CD14-positive monocyte (primary cell): ENCODE results near the gene GPRIN3. TPM values are rescaled to one million over a fixed set of nuclear protein-coding genes. Genes with fewer than 3 reads are reported as not detected.

Experiments used
- DNase-seq, 3 donors: peaks; one replicate each; pipeline ENCODE4 v3.0.0-alpha.2; 2011 to 2022
- H2AFZ ChIP-seq: 2 replicates; pipeline ENCODE4 v1.6.0; 2012; ENCODE audit warnings: mild to moderate bottlenecking, low read depth, low read length, inconsistent platforms; ENCODE audit not compliant: insufficient read depth, poor library complexity, severe bottlenecking
- H3K27ac ChIP-seq, 2 donors: 1 replicate in 1 of 2; 2 replicates in 1 of 2; pipeline ENCODE4 v1.5.1; 2012 to 2013; ENCODE audit warnings: low read length in 2 of 2, control low read depth in 1 of 2, inconsistent platforms in 1 of 2, low read depth in 1 of 2, mild to moderate bottlenecking in 1 of 2
- H3K27me3 ChIP-seq, 2 donors: one replicate each; pipeline versions ENCODE4 v1.6.0 to v1.6.1; 2011 to 2013; ENCODE audit warnings: low read length in 2 of 2; ENCODE audit not compliant: control insufficient read depth in 2 of 2, insufficient read depth in 2 of 2
- H3K36me3 ChIP-seq, 2 donors: replicated peaks in 1 of 2; 1 replicate in 1 of 2; 2 replicates in 1 of 2; pipeline versions ENCODE4 v1.5.1 to v1.6.1; 2012 to 2013; ENCODE audit warnings: low read length in 2 of 2, control low read depth in 1 of 2, inconsistent platforms in 1 of 2, mild to moderate bottlenecking in 1 of 2; ENCODE audit not compliant: insufficient read depth in 2 of 2, control insufficient read depth in 1 of 2
- H3K4me1 ChIP-seq, 2 donors: 1 replicate in 1 of 2; 2 replicates in 1 of 2; pipeline versions ENCODE4 v1.5.1 to v1.6.1; 2012 to 2013; ENCODE audit warnings: low read length in 2 of 2, control low read depth in 1 of 2, inconsistent platforms in 1 of 2, mild to moderate bottlenecking in 1 of 2, moderate library complexity in 1 of 2; ENCODE audit not compliant: insufficient read depth in 2 of 2, control insufficient read depth in 1 of 2
- H3K4me2 ChIP-seq: replicated peaks from 2 replicates; pipeline ENCODE3; 2012; ENCODE audit warnings: low read length, moderate library complexity, mild to moderate bottlenecking; ENCODE audit not compliant: poor library complexity, severe bottlenecking; ENCODE audit errors: extremely low read depth
- H3K4me3 ChIP-seq, 3 experiments: fragments of 200-600 bp in 1 of 3; sonication (generic) in 1 of 3; replicated peaks in 1 of 3; 1 replicate in 2 of 3; 2 replicates in 1 of 3; pipeline ENCODE4 v1.5.1; 2011 to 2013; ENCODE audit warnings: low read length in 3 of 3, mild to moderate bottlenecking in 3 of 3, control low read depth in 2 of 3, low read depth in 2 of 3, inconsistent platforms in 1 of 3, moderate library complexity in 1 of 3
- H3K79me2 ChIP-seq: 2 replicates; pipeline ENCODE4 v1.6.0; 2012; ENCODE audit warnings: mild to moderate bottlenecking, control low read depth, inconsistent platforms, low read length, moderate library complexity; ENCODE audit not compliant: insufficient read depth
- H3K9ac ChIP-seq: 2 replicates; pipeline ENCODE4 v1.6.0; 2017; ENCODE audit warnings: low read length, mild to moderate bottlenecking; ENCODE audit not compliant: insufficient read depth, poor library complexity, severe bottlenecking
- H3K9me3 ChIP-seq, 2 donors: replicated peaks in 1 of 2; 1 replicate in 1 of 2; 2 replicates in 1 of 2; pipeline versions ENCODE4 v1.5.1 to v1.6.1; 2012 to 2013; ENCODE audit warnings: low read length in 2 of 2, control low read depth in 1 of 2; ENCODE audit not compliant: control insufficient read depth in 1 of 2, insufficient read depth in 1 of 2
- H4K20me1 ChIP-seq: 2 replicates; pipeline ENCODE4 v1.6.0; 2012; ENCODE audit warnings: mild to moderate bottlenecking, low read length, control low read depth, moderate library complexity; ENCODE audit not compliant: insufficient read depth
- H3K27ac Mint-ChIP-seq, 7 donors: one replicate each; pipeline ENCODE4 v1.8.0; 2020; ENCODE audit warnings: mild to moderate bottlenecking in 7 of 7, mixed read lengths in 7 of 7, moderate library complexity in 6 of 7, inconsistent platforms in 2 of 7
- H3K27me3 Mint-ChIP-seq, 3 donors: one replicate each; pipeline ENCODE4 v1.8.0; 2021 to 2022; ENCODE audit warnings: low read depth in 3 of 3, mild to moderate bottlenecking in 3 of 3, mixed read lengths in 3 of 3, moderate library complexity in 3 of 3, inconsistent platforms in 1 of 3
- H3K36me3 Mint-ChIP-seq, 2 donors: one replicate each; pipeline ENCODE4 v1.8.0; 2020; ENCODE audit warnings: mixed read lengths in 2 of 2, inconsistent platforms in 1 of 2, mild to moderate bottlenecking in 1 of 2
- H3K4me1 Mint-ChIP-seq: one replicate; pipeline ENCODE4 v1.8.0; 2020; ENCODE audit warnings: mild to moderate bottlenecking, mixed read lengths
- H3K4me3 Mint-ChIP-seq, 2 donors: one replicate each; pipeline ENCODE4 v1.8.0; 2020; ENCODE audit warnings: mild to moderate bottlenecking in 2 of 2, mixed read lengths in 2 of 2, moderate library complexity in 1 of 2
- H3K9me3 Mint-ChIP-seq, 7 donors: one replicate each; pipeline ENCODE4 v1.8.0; 2020 to 2022; ENCODE audit warnings: mixed read lengths in 7 of 7, mild to moderate bottlenecking in 6 of 7, moderate library complexity in 6 of 7, inconsistent platforms in 2 of 7
- CTCF ChIP-seq: fragments of 200-600 bp; IDR thresholded peaks from one replicate; pipeline ENCODE4 v1.8.0; 2022; ENCODE audit warnings: antibody characterized with exemption, mild to moderate bottlenecking
- WGBS: methylation state at CpG from one replicate; pipeline ENCODE4 v1.1.5; 2013; ENCODE audit warnings: missing lambda C conversion rate; ENCODE audit not compliant: insufficient coverage; 5-methylcytosine and 5-hydroxymethylcytosine counted together
- intact Hi-C, 2 donors: fragments of 100-400 bp; cut with micrococcal nuclease; formaldehyde crosslinking; loops; one replicate each; pipeline versions ENCODE4 v1.15.0 to v1.15.1; 2023
- polyA plus RNA-seq, 3 donors: library from polyadenylated mRNA; depleted of rRNA in 1 of 3; unstranded in 2 of 3; stranded (reverse) in 1 of 3; fragments of 300-500 nt in 2 of 3; fragments of >200 nt in 1 of 3; fragmentation: Illumina TruSeq in 2 of 3; gene quantifications; 1 replicate in 2 of 3; 2 replicates in 1 of 3; pipeline ENCODE4 v1.2.3, GENCODE V29; 2012 to 2021

GPRIN3 gene
- polyA plus RNA-seq, 3 donors: 1.1 to 3.3 (median 2.3) TPM

DNA sequence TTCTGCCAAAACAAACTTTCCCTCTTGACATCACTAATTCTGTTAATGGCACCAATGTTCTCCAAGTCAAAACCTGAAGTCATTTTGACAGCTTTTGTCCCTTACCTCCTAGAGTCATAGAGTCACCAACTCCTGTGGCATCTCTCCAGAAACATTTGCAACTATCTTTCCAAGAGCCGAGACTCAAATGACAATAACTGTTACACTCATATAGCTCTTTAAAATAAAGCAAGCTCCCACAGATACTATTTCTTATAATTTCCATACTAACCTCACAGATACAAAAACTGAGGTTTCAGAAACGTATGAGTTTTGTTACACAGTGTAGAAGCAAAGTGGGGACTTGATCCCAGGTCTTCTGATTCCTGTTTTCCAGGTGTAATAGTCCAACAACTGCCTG, 18.3 kb downstream of the GPRIN3 start:
- Histone ChIP-seq H3K79me2 (no peaks in the 10 kb centered on the region), H4K20me1 (no peaks in the 10 kb centered on the region), H3K4me1 (peaks cover 16 to 26% of the 10 kb centered on the region in 2 donors), H2AFZ (no peak overlapping the region), H3K4me3 (no peak overlapping the region), H3K27me3 (no peaks in the 10 kb centered on the region), H3K4me2 (no peak overlapping the region), H3K9ac (no peak overlapping the region), H3K9me3 (no peaks in the 10 kb centered on the region), H3K36me3 (no peaks in the 10 kb centered on the region), H3K27ac (no peak overlapping the region)
- intact Hi-C loops: loop anchor here in 1 of 2 donors (10.0 kb wide), 1 partner anchor 45 kb away; no protein-coding TSS in a partner anchor
- DNase-seq: no peak
- peaks cover 32% of the 10 kb centered on the region for H3K4me1 Mint-ChIP-seq
- H3K27me3 Mint-ChIP-seq: peaks cover 0 to 3% (median 1%) of the 10 kb centered on the region in 3 donors
- 88% methylated on average over 1 of the region's 2 CpGs for WGBS
- H3K27ac Mint-ChIP-seq: no peak overlapping the region
- peaks cover 6 to 9% of the 10 kb centered on the region in 2 donors for H3K36me3 Mint-ChIP-seq
- TF ChIP-seq CTCF: no peak
- H3K4me3 Mint-ChIP-seq: no peak overlapping the region
- peaks cover 0 to 2% (median 0%) of the 10 kb centered on the region in 7 donors for H3K9me3 Mint-ChIP-seq

GRCh38 chr4:89288430-89288829, 19.2 kb downstream of the GPRIN3 start:
- WGBS: 100% methylated on average over 2 of the region's 2 CpGs

More at GRCh38 chr4:89288430-89288829, 19.2 kb downstream of the GPRIN3 start:
- Histone ChIP-seq H2AFZ (no peak overlapping the region), H3K9me3 (no peaks in the 10 kb centered on the region), H3K27ac (no peak overlapping the region), H3K79me2 (no peaks in the 10 kb centered on the region), H3K27me3 (no peaks in the 10 kb centered on the region), H3K4me2 (no peak overlapping the region), H3K4me1 (peaks cover 22 to 26% of the 10 kb centered on the region in 2 donors), H4K20me1 (no peaks in the 10 kb centered on the region), H3K4me3 (no peak overlapping the region), H3K9ac (no peak overlapping the region), H3K36me3 (no peaks in the 10 kb centered on the region)
- H3K36me3 Mint-ChIP-seq: peaks cover 6 to 9% of the 10 kb centered on the region in 2 donors
- no peak for DNase-seq
- H3K9me3 Mint-ChIP-seq: no peaks in the 10 kb centered on the region
- H3K27ac Mint-ChIP-seq: no peak overlapping the region
- H3K4me3 Mint-ChIP-seq: no peak overlapping the region
- peaks cover 34% of the 10 kb centered on the region for H3K4me1 Mint-ChIP-seq
- intact Hi-C loops: loop anchor here in 1 of 2 donors (10.0 kb wide), 1 partner anchor 46 kb away; no protein-coding TSS in a partner anchor
- H3K27me3 Mint-ChIP-seq: peaks cover 0 to 3% (median 1%) of the 10 kb centered on the region in 3 donors
- TF ChIP-seq CTCF: no peak
